ENCODE results near the gene LRRN4. TPM values are rescaled to one million over a fixed set of nuclear protein-coding genes. Genes with fewer than 3 reads are reported as not detected.
A peak's percentile ranks its signal among the peaks of the same experiment; 100 is the strongest.

Gene LRRN4
- total RNA-seq, 1 experiment from 2014 or later: not detected

DNA sequence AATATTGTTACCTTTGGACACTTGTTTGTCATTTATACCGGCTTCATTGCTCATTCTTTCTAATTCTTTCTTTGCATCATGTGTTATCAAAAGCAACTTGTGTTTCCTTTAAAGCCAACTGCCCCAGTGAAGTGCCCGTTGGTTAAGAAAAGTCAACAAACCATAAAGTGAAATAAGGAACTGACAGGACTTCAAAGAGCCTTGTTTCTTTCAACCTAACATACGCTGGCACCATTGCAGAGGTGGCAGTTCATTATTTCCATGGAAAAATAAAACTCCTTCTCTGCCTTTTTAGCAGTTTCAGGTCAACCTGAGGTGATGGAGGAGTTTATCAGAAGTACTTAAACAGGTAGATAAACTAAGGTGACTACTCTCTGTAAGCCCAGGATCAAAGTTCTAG is 40.2 kb upstream of the LRRN4 start:
- peaks cover 55% of the 10 kb centered on the region for H3K36me3 Mint-ChIP-seq (ENCODE audit: insufficient read depth, unreplicated experiment)
- ChIA-PET POLR2A (interaction anchor here (0.7 to 1.0 kb wide), 2 partner anchors 11 to 332 kb away, joined by 3 to 4 read pairs; no protein-coding TSS in a partner anchor), CTCF (interaction anchor here (0.6 kb wide), 1 partner anchor 1950 kb away, joined by 5 read pairs; no protein-coding TSS in a partner anchor)
- H3K27me3 Mint-ChIP-seq (ENCODE audit: insufficient read depth, unreplicated experiment): no peaks in the 10 kb centered on the region
- H3K27ac Mint-ChIP-seq (ENCODE audit: low read depth, unreplicated experiment): no peak overlapping the region
- H3K4me3 Mint-ChIP-seq (ENCODE audit: unreplicated experiment): no peak overlapping the region
- BruUV-seq (replicated peaks): no TSS peak
- TF ChIP-seq, protein P1, sequence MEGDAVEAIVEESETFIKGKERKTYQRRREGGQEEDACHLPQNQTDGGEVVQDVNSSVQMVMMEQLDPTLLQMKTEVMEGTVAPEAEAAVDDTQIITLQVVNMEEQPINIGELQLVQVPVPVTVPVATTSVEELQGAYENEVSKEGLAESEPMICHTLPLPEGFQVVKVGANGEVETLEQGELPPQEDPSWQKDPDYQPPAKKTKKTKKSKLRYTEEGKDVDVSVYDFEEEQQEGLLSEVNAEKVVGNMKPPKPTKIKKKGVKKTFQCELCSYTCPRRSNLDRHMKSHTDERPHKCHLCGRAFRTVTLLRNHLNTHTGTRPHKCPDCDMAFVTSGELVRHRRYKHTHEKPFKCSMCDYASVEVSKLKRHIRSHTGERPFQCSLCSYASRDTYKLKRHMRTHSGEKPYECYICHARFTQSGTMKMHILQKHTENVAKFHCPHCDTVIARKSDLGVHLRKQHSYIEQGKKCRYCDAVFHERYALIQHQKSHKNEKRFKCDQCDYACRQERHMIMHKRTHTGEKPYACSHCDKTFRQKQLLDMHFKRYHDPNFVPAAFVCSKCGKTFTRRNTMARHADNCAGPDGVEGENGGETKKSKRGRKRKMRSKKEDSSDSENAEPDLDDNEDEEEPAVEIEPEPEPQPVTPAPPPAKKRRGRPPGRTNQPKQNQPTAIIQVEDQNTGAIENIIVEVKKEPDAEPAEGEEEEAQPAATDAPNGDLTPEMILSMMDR (IDR thresholded peaks at IDR 0.05; ENCODE audit: unreplicated experiment): no peak
- no peak for DNase-seq (ENCODE audit: unreplicated experiment)
- no peaks in the 10 kb centered on the region for H3K9me3 Mint-ChIP-seq (ENCODE audit: unreplicated experiment)
- intact Hi-C loops (cut with micrococcal nuclease): no loop called here
- peaks cover 5% of the 10 kb centered on the region for H3K4me1 Mint-ChIP-seq (ENCODE audit: insufficient read depth, unreplicated experiment)

DNA sequence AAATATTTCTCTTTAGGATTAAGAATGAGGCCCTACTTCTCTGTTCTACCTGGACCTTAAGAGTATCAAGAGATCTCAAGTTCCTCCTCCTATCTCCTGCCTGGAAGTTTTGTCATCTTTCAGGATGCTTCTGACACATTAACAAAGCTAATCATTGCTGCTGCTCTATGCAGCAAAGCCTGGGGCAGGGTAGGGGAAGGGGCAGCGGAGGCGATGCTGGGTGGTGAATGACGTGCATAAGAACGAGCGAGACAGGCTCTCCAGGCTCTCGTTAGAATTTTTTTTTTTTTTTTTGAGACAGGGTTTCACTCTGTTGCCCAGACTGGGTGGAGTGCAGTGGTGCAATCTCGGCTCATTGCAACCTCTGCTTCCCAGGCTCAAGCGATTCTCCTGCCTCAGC is 37.8 kb upstream of the LRRN4 start:
- no peak for DNase-seq (ENCODE audit: unreplicated experiment)
- TF ChIP-seq, protein P1 (IDR thresholded peaks at IDR 0.05; ENCODE audit: unreplicated experiment): no peak
- Mint-ChIP-seq H3K4me1 (ENCODE audit: insufficient read depth, unreplicated experiment) (peaks cover 10% of the 10 kb centered on the region), H3K27me3 (ENCODE audit: insufficient read depth, unreplicated experiment) (no peaks in the 10 kb centered on the region), H3K27ac (ENCODE audit: low read depth, unreplicated experiment) (no peak overlapping the region), H3K36me3 (ENCODE audit: insufficient read depth, unreplicated experiment) (peaks cover 55% of the 10 kb centered on the region), H3K9me3 (ENCODE audit: unreplicated experiment) (no peaks in the 10 kb centered on the region), H3K4me3 (ENCODE audit: unreplicated experiment) (no peak overlapping the region)
- POLR2A ChIA-PET: interaction anchor here (2.6 kb wide), 1 partner anchor 10 kb away, joined by 9 read pairs; no protein-coding TSS in a partner anchor
- CTCF ChIA-PET: interaction anchor here (0.6 to 1.1 kb wide), 2 partner anchors 10 to 14 kb away, joined by 3 read pairs; no protein-coding TSS in a partner anchor
- BruUV-seq (replicated peaks): no TSS peak
- intact Hi-C loops (cut with micrococcal nuclease): no loop called here

DNA sequence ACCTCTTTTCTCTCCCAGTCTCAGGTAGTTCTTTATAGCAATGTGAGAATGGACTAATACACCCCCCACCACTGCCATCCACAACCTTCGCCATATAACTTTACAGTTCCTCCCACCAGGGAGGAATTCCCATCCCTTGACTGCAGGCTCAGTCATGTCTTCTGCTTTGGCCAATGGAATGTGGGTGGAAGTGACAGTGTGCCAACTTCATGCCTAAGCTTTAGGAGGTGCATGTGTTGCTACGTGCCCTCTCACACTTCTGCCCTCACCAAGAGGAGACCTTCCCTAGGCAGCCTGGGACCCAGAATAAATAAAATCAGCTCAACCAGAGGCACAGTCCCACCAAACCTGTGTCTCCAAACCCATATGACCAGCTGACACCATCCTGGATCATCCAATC is 33.0 kb upstream of the LRRN4 start:
- H3K27me3 Mint-ChIP-seq (ENCODE audit: insufficient read depth, unreplicated experiment): no peaks in the 10 kb centered on the region
- TF ChIP-seq, protein P1 (IDR thresholded peaks at IDR 0.05; ENCODE audit: unreplicated experiment): no peak
- POLR2A ChIA-PET: interaction anchor here (1.0 to 1.6 kb wide), 3 partner anchors 10 to 36 kb away, joined by 3 to 4 read pairs (median 4); partner anchors contain the start of gene FERMT1
- H3K4me1 Mint-ChIP-seq (ENCODE audit: insufficient read depth, unreplicated experiment): peaks cover 14% of the 10 kb centered on the region
- H3K9me3 Mint-ChIP-seq (ENCODE audit: unreplicated experiment): no peaks in the 10 kb centered on the region
- CTCF ChIA-PET: interaction anchor here (0.5 to 2.1 kb wide), 5 partner anchors 9 to 1946 kb away, joined by 3 to 10 read pairs (median 3); no protein-coding TSS in a partner anchor
- intact Hi-C loops (cut with micrococcal nuclease): no loop called here
- H3K4me3 Mint-ChIP-seq (ENCODE audit: unreplicated experiment): no peak overlapping the region
- no TSS peak for BruUV-seq (replicated peaks)
- H3K27ac Mint-ChIP-seq (ENCODE audit: low read depth, unreplicated experiment): no peak overlapping the region
- peak; percentile 38 for DNase-seq (ENCODE audit: unreplicated experiment)
- peaks cover 70% of the 10 kb centered on the region for H3K36me3 Mint-ChIP-seq (ENCODE audit: insufficient read depth, unreplicated experiment)

DNA sequence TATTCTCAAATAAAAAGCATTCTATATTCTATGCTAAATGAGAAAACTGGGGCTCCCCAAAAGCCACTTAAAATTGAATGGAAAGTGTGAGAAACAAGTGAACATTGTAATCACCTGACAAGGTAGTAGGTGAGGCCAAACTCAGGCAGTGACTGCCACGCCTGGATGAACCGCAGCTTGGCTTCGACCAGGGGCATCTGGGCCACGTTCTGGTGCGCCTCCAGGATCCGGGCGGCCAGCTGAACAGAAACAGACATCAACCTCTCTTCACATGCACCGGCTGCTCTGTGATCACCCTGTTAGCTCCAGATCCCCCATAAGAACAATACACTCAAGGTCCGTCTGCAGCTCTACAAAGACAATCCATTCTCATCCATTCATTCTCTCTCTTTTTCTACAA is 30.1 kb upstream of the LRRN4 start:
- CTCF ChIA-PET: interaction anchor here (0.5 to 1.4 kb wide), 2 partner anchors 10 to 530 kb away, joined by 3 to 4 read pairs; no protein-coding TSS in a partner anchor
- DNase-seq (ENCODE audit: unreplicated experiment): no peak
- Mint-ChIP-seq H3K27ac (ENCODE audit: low read depth, unreplicated experiment) (no peak overlapping the region), H3K9me3 (ENCODE audit: unreplicated experiment) (no peaks in the 10 kb centered on the region), H3K27me3 (ENCODE audit: insufficient read depth, unreplicated experiment) (no peaks in the 10 kb centered on the region), H3K36me3 (ENCODE audit: insufficient read depth, unreplicated experiment) (peaks cover 80% of the 10 kb centered on the region), H3K4me3 (ENCODE audit: unreplicated experiment) (no peak overlapping the region), H3K4me1 (ENCODE audit: insufficient read depth, unreplicated experiment) (peaks cover 25% of the 10 kb centered on the region)
- intact Hi-C loops (cut with micrococcal nuclease): no loop called here
- BruUV-seq (replicated peaks): no TSS peak
- POLR2A ChIA-PET: interaction anchor here (0.6 to 1.2 kb wide), 3 partner anchors 39 to 463 kb away, joined by 3 read pairs; partner anchors contain the start of gene FERMT1
- TF ChIP-seq, protein P1 (IDR thresholded peaks at IDR 0.05; ENCODE audit: unreplicated experiment): no peak

All from MCF 10A (cell line).